HG03039 (cell line): Measurements from ENCODE around the gene NDUFB8.

Experiments
- ATAC-seq: cut with Tn5 transposase; IDR thresholded peaks from one replicate; pipeline ENCODE4 v1.9.1; 2021; ENCODE audit warnings: mild to moderate bottlenecking, moderate library complexity; ENCODE audit not compliant: unreplicated experiment

Gene NDUFB8

DNA sequence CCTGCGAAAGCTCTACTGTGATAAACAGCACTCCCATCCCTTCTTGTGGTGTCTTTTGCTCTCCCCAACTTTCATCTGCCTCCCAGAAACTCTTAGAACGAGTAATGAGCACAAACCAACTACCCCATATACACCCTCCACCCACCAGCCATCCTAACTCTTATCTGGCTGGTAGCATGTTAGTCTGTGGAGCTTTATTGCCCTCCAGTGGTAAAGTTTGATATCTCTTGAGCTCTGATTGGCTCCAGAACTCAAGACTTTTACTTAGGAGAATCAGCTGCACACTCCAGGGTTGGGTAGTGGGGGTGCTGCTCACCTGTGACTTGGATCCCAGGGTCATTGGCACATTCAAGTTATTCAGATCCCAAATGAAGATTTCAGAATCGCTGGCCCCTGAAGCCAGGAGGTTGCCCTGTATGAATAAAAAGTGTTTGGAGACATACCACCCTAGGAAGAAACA, 20.9 kb downstream of the NDUFB8 start:
- no peak for ATAC-seq

DNA sequence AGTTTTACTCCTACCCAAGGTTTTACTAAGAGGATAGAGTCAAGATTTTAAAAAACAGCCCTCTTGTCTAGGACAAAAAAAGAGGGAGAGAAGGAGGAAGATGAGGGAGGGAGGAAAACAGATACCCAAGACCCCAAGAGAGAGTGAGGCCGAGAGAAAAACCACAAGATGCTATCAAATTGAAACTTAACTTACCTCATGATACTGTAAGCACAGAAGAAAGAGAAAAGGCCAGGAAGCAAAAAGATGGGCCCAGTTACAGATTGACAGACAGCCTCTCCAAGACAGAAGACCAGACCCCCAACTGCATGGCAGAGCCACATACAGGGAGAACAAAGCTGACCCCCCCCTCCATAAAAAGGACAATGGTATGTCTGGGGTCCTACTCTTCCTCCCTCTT, 21.4 kb downstream of the NDUFB8 start:
- ATAC-seq: no peak

DNA sequence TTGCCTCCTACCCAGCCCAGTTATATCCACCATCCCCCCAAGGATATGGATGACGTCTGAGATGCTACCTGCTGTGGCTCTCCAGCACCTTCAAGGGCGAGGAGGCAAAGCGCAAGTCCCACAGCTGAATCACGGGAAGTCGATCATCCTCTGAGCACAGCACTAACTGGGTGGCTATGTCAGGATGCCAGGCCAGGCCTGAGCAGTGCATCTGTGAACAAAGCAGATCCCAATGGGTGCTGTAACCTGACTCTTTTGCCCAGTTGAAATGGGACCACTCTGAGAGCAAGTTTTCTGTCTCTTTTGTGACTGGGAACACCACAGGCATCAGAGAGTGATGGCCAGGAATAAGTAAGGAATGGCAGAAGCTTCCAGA, 22.3 kb downstream of the NDUFB8 start:
- no peak for ATAC-seq

DNA sequence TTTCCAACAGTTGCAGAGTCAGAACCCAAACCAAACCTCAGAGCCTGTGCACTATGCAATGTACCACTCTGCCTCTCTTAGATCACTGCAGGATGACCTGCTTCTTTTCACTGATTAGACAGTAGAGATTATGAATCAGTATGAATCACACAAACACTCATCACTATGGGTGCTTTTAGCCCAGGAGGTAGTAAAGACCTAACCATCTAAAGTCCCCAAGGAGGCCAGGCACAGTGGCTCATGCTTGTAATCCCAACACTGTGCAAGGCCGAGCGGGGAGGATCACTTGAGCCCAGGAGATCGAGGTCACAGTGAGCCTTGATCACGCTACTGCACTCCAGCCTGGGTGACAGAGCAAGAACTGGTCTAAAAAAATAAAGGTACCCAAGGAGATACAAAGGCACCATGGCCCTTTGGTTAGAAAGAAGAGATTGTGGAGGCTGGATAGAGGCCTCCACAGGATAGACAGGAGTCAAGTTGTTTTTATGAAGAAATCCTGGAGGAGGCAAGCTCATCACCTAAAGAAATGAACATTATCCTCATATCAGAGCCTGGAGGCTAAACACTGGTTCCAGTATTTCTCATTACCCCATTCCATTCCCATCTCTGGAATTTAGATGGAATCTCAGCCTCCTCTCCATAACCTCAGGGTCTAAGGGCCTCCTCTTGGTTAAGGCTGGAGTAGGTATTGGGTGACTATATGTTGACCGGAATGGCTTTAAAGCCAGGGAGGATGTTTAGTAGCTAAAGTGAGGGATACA, 22.9 kb downstream of the NDUFB8 start:
- ATAC-seq: no peak

DNA sequence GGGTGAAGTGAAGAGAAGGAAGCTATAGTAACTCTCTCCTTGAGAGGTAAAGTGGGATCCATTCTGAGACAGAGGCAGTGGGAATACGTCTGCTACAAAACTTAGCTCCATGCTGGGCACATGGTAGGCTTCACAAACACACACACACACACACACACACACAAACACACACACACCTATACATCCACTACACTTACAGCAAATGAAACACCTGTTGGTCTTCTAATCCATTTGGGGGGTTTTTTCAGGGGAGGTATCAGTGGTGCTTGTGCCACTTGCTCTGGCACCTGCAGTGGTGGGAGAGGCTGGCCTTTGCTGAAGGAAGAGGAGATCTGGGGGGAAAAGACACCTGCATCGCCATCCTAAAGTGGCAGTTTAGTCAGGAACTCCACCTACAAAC, 24.5 kb downstream of the NDUFB8 start:
- ATAC-seq: no peak

DNA sequence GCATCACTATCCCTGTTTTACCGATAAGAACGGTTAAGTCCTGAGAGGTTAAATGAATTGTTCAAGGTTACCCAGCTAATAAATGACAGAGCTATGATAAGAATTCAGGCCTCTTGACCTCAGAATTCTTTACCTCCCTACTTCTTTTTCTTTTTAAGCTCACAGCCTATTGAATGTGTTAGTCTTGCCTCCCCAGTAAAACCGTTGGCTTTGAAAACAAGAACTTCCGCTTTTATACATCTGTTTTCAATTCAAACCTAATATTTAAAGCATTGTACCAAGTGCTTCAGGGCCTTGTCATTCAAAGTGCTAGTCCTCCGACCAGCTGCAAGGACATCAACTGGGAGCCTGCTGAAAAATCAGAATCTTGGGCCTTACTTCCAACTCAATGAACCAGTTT, 25.6 kb downstream of the NDUFB8 start:
- no peak for ATAC-seq

DNA sequence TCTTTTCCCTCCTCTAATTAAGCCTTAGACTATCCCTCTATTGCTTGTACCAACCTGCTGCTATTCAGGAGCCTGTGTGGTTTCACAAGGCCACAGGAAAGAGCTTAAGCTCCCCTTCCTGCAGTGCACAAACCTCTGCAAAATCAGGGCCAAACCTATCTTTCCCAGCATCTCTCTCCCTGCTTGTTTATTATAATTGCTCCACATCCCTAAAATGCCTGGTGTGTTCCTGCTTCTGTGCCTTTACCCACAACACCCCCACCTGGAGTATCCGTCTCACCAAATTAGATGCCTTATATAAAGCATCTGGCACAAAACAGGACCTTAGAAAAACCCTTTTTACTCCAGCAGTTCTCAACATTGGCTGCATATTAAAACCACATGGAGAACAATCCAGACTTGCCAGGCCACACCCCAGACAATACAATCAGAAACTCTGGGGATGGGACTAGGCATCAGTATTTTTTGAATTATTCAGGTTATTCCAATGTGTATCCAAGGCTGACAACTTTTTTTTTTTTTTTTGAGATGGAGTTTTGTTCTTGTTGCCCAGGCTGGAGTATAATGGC, 26.7 kb downstream of the NDUFB8 start:
- no peak for ATAC-seq

DNA sequence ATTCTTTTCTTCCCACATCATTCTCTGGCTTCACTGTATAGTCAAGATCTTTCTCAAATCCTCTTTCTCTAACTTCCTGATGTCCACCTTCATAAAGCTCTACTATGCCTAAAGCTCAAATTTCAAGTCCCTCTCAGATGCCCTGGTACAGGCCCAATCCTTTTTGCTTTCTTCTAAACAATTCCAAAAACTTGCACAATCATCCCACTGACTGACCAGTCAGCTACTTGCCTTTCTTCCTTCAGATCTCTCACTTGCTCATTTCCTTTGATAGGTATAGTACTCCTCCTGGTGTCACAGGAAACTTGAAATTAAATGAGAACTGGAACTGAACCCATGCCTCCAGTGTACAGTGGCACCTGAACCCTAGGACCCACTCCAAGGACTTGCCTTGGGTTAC, 28.2 kb downstream of the NDUFB8 start:
- ATAC-seq: no peak

DNA sequence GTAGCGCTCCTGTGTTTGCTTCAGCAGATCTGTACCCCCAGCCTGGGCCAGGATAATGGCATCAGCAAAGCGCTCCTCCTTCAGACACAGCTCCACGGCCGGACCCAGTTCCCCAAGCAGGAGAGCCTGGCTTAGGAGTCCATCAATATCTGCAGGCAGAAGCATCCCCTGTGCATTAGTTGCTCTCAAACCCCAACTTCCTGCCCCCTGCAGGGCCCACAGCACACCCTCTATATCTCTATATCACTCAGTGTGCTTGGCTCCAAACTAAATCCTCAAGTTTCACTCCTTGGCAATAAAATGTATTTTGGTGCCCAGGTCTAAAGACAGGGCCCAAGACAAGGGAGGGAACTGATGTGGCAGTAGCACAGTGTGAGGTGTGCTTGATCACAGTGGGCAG, 31.6 kb downstream of the NDUFB8 start:
- ATAC-seq: no peak

DNA sequence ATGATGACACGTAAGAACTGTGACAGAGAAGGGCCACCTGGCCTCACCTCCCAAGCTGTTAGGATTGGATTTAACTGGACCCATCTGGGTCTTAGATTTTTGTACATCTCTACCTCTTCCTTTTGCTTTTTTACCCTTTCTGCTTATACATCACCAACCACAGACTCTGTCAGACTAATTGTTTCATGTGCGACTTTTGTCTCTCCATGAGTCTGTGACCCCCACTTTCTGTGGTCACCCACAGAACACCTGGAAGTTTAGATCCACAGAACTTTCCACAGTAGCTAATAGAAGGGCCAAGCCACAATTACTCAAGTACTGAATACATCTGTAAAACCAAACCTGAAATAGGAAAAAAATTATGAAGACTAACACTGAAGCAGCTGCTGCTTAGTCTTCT, 33.1 kb downstream of the NDUFB8 start:
- no peak for ATAC-seq

DNA sequence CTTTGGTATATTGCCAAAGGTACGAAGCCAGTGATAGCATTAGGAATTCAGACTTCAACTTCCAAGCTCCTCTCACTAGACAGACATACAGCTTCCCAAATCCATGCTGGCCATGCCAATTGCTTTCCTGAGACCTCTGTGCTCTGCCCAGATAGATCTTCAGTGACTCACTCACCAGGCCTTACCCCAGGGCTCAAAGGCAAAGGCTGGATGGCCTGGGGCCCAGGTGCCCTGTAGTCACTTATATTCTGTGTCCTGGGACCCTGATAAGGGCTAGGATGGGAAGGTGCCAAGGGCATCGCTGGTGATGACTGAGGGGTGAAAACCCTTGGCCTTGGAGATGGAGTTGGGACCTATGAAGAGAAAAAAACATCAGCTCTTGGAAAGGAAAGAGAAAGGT, 39.1 kb downstream of the NDUFB8 start:
- no peak for ATAC-seq

DNA sequence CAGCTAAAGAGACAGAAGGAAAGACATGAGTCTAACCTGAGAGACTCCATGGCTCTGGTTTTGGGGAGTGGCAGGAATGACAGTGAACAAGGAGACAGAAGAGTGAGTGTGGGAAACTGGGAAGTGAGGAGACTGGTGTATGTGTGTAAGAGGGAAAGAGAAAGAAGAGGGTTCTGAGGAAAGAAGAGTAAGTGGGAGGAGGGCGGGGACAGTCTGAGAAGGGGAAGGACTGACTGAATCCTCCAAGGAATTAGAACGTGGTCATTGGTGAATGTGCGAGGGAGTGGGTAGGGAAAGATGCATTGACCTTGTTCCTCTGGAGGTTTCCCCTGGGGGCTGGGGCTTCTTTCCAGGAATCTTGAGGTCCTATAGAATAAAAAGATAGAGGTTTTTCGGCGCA, 40.3 kb downstream of the NDUFB8 start:
- ATAC-seq: no peak

DNA sequence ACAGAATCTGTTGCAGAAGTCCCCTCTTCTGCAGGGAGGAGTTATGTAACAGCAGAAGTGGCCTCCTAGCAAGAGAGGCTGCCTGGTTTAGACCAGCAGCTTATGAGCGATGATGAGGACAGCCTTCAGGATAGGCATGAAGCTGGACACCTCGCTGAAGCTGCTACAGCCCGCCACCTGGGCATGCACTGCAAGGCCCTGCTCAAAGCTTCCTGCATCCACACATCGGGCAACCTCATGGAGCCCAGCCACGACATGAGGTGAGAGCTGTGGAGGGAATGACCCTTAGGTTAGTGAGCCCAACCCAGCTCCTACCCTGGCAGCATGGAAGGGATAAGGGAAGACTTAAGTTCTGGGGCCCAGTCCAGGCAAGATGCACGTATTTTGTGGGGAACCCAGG, 42.1 kb downstream of the NDUFB8 start:
- ATAC-seq: no peak

DNA sequence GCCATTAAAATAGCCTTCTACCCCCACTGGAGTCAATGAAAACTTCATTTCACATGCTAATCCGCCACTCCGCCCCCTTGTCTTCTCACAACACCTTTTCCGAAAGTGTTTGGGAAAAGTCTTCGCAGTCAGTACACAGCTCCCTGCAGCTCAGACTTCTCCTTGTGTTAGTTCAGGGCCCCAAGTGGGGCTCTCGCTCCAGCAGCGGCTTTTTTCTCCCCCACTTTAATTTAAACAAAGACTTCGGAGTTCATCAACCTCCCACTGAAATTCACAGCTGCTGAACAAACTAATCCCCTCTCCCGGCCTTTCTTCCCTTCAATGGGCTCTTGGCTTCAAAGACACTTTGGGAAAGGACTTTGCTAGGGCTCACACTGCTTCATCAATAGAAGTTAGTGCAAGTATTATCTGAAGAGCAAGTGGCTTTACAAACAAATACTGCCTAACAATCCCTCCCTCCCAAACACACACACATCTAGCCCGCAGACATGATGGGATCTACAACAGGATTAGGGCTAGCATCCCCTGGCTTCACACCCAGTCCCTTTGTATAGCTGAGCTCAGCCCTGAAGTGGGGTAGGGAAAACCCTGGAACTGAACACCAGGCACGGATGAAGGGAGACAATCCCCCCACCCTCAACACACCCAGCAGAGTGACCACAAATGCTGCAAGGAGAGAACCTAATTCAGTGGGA, 43.7 kb downstream of the NDUFB8 start:
- no peak for ATAC-seq

DNA sequence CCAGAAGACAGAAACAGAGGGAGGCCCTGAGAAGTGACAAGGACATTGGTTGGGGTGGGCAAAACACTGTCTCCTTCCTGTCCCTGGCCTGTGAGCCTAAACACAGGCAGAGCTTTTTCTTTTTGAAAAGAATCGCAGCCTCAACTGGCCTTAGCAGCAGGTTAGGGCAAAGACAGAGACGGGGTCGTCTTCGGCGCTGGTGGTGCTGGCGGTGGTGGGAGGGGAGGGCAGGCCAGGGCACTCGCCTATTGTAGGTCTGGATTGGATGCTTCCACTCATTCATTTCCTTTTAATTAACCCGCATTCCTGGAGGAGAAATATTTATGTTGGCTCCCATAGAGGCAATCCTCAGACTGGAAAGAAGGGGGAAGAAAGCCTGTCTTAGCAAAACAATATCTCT, 44.3 kb downstream of the NDUFB8 start:
- no peak for ATAC-seq

DNA sequence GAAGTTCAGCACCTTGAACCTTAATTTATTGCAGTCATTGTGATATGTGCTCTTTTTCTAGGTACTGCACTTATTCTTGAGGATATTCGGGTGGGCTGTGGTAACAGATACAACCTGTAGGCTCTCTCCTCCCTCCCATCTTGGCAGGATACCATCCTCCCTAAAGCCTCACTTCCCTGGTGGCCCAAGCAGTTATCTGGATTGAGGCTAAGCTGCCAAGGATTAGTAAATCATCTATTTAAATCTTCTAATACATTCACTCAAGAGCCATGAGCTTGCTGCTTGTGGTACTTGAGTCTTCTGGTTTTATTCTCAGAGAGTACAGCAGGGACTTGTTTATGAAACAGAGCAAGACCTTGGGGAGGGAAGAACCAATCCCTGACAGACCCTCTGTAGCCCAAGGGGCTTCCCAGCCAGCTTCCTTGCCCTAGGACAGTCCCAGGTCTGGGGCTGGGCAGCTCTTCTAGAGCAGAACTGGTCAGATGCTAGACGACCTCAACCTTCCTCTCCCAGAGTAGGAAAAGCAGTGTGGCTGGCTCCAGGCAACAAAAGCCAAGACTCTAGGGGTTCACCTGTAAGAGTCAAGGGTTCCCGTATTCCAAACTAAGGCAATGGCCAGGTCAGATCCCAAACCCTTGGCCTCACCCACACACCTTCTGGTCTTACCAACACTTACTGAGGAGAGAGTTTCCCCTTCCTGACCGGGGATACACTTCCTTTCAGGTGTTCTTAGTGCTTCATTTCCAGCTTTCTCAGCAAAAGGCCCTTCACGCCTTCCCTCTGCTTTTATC, 45.6 kb downstream of the NDUFB8 start:
- ATAC-seq: no peak

DNA sequence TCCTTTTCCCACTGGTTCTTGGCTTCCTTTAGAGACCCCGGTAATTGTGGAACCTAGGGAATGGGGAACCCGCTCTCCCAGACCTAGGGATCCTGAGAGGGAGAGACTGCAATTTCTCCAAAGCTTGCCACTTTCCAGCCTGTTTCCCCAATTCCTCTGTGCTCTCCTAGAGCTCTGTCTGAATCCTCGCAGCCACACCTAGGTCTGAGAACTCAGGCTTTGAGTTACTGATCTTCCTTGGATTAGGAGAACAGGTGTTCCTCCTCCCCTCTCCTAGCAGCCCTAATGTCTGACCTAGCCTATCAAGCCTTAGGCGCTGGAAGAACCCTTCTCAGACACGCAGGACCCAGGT, 46.9 kb downstream of the NDUFB8 start:
- ATAC-seq: no peak

DNA sequence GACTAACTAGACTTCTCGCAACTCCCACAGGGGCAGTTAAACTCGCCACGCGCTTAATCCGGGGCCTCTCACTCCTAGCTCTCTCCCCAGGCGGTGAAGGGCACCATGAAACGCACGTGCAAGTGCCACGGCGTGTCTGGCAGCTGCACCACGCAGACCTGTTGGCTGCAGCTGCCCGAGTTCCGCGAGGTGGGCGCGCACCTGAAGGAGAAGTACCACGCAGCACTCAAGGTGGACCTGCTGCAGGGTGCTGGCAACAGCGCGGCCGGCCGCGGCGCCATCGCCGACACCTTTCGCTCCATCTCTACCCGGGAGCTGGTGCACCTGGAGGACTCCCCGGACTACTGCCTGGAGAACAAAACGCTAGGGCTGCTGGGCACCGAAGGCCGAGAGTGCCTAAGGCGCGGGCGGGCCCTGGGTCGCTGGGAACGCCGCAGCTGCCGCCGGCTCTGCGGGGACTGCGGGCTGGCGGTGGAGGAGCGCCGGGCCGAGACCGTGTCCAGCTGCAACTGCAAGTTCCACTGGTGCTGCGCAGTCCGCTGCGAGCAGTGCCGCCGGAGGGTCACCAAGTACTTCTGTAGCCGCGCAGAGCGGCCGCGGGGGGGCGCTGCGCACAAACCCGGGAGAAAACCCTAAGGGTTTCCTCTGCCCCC, 47.4 kb downstream of the NDUFB8 start:
- ATAC-seq: no peak

DNA sequence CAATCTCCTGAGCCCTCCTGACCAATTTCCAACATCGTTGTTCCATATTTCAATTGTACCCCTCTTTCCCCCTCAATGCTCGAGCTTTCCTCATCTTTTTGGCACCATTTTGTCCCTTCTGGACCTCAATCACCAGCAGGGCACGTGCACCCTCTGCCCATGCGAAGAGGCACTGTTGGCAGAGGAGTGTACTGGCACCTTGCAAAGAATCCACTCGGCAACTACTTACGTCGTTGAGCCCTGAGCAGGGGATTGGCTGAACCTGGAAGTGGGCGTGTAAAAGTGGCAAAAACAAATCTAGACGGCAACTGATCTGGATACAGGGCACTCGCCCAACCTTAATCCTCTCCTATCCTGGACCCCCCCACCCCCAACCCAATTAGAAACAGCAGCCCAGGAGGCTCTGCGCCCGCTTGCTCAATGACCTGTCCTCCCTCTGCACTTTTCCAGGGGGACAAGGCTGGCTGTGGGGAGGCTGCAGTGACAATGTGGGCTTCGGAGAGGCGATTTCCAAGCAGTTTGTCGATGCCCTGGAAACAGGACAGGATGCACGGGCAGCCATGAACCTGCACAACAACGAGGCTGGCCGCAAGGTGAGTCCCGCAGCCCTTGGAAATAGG, 48.1 kb downstream of the NDUFB8 start:
- ATAC-seq: peak; percentile 95

DNA sequence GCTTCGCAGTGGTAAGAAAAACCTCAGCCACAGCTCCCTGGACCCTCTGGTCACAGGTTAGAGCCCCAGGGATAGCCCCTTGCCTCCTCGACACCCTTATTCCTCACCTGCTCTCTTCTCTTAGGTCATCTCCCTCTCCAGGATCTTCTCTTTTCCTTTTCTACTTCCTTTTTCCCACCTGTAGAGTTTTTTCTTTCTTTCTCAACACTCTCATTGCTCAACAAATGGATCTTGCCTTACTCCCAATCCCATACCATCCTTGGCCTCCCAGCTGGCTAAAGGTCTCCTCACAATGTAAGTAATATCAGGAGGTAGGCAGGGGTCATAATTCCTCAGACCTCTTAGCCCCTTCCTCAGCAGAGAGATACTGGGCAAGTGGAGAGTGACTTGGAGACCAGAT, 49.7 kb downstream of the NDUFB8 start:
- no peak for ATAC-seq

DNA sequence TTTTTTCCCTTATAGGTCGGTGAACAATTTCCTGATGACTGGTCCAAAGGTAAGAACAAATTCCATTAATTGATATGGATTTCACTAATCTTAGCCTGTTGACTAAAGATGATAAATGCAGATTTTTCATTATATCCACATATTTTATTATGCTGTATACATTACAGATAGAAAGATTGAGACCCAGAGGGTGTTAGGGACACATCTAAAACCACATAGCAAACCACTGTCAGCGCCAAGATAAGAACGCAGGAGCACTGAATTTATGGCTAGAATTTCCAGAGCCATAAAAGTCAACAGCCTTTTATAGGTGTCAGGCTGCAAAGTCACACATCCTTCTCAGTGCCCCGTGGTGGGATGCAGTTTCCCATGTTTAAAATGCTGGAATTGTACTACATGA, 50.6 kb downstream of the NDUFB8 start:
- ATAC-seq: no peak
